Activated naive CD4-positive, alpha-beta T cell treated with anti-CD3 and anti-CD28 coated beads, Interleukin-2, amount 50 U/mL, for 24 hours (primary cell): ENCODE results near the gene EPN1.
A peak's percentile ranks its signal among the peaks of the same experiment; 100 is the strongest.

Experiments
- H3K27ac Mint-ChIP-seq: one replicate; pipeline ENCODE4 v1.8.0; 2021; ENCODE audit warnings: mild to moderate bottlenecking, mixed read lengths
- H3K27me3 Mint-ChIP-seq: one replicate; pipeline ENCODE4 v1.8.0; 2021; ENCODE audit warnings: mixed read lengths
- H3K36me3 Mint-ChIP-seq: one replicate; pipeline ENCODE4 v1.8.0; 2021; ENCODE audit warnings: mixed read lengths
- H3K4me1 Mint-ChIP-seq: one replicate; pipeline ENCODE4 v1.8.0; 2021; ENCODE audit warnings: mixed read lengths
- H3K4me3 Mint-ChIP-seq: one replicate; pipeline ENCODE4 v1.8.0; 2021; ENCODE audit warnings: mild to moderate bottlenecking, mixed read lengths
- H3K9me3 Mint-ChIP-seq: one replicate; pipeline ENCODE4 v1.8.0; 2021; ENCODE audit warnings: mixed read lengths

EPN1 gene

DNA sequence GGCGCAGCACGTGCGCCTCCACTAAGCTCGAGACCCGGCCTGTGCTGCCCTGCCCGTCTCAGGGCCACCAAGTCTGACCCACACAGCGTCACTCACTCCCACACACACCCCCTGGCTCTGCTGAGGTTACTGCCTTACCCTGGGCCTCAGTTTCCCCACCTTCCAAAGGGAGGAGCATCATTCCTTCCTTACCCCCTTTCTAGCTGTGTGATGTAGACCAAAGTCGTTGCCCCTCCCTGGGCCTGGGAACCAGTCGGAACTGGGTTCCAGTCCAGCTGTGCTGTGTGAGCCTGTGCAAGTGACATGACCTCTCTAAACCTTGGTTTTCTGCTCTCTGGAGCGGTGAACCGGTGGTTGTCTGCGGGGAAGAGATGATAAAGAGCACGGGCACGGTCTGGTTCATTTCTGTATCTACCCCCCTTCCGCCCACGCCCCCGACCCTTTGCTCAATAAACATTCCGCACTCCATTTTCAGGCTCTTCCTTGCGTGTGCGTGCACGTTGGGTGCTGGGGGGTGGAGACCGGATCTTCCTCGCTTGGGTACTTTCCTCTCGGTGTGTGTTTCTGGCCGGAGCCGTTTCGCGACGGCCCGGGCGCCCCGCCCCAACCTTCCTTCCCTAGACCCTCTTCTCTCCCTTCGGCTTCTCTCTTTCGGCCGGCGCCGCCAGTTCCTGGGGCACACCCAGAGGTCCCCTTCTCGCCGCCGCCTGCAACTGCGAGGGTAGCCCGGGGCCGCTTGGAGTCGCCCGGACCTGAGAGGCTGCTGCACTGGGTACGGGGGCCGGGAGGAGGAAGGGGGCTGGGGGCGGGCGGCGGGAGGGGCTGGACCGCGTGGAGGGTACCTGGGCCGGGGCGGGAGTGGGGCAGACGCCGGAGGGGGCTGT lies 31.8 kb upstream of the EPN1 start, which contains the start of gene ZNF581:
TSS of gene ZNF581 (plus strand) at position 647 of the 884 bp plus-strand sequence. CDS start 923 bp downstream, outside the sequence.
- no peaks in the 10 kb centered on the region for H3K9me3 Mint-ChIP-seq
- H3K4me1 Mint-ChIP-seq, result peaks cover 53% of the 10 kb centered on the region
- no peaks in the 10 kb centered on the region for H3K27me3 Mint-ChIP-seq
- H3K4me3 Mint-ChIP-seq, result peak within 1 kb of the TSS; percentile 97
- peaks cover 4% of the 10 kb centered on the region for H3K36me3 Mint-ChIP-seq
- H3K27ac Mint-ChIP-seq, result peak within 1 kb of the TSS; percentile 99

DNA sequence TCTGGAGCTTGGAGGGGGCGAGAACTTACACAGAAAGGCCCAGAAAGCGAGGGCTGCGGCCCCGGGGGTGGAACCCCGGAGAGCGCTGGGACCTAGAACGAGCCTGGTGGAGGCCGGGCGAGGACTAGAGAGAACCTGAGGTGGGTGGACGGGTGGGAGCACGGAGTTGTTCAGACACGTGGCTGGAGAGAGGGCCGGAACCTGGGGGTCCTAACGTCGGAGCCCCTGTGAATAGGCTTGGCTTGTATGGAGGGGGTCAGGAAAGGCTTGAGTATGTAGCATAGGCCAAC lies 31.2 kb upstream of the EPN1 start:
- H3K36me3 Mint-ChIP-seq, result peaks cover 4% of the 10 kb centered on the region
- no peaks in the 10 kb centered on the region for H3K9me3 Mint-ChIP-seq
- H3K4me3 Mint-ChIP-seq, result peak overlapping the region; percentile 97
- no peaks in the 10 kb centered on the region for H3K27me3 Mint-ChIP-seq
- H3K27ac Mint-ChIP-seq, result peak overlapping the region; percentile 98
- H3K4me1 Mint-ChIP-seq, result peaks cover 56% of the 10 kb centered on the region

DNA sequence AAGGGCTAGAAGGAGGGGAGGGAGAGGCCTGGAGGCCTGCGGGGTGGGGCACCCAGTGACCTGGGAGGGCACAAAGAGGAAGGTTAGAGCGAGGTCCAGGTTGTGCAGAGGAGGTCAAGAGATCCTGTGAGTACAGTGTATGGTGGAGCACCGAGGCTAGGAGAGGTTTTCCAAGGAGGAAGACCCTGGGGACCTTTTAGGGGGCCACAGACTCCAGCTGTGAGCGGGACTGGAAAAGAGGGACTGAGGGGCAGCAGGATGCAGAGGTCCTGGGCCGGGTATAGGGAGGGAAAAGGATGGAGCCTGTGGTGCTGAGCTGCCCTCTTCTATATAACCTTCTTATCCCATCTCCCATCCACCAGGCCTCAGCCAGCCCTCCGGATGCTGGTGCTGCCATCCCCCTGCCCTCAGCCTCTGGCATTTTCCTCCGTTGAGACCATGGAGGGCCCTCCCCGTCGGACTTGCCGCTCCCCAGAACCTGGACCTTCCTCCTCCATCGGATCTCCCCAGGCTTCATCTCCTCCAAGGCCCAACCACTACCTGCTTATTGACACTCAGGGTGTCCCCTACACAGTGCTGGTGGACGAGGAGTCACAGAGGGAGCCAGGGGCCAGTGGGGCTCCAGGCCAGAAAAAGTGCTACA lies 30.7 kb upstream of the EPN1 start:
- peaks cover 54% of the 10 kb centered on the region for H3K4me1 Mint-ChIP-seq
- H3K27ac Mint-ChIP-seq, result peak overlapping the region; percentile 98
- no peaks in the 10 kb centered on the region for H3K27me3 Mint-ChIP-seq
- peaks cover 1% of the 10 kb centered on the region for H3K36me3 Mint-ChIP-seq
- peak overlapping the region; percentile 97 for H3K4me3 Mint-ChIP-seq
- no peaks in the 10 kb centered on the region for H3K9me3 Mint-ChIP-seq

DNA sequence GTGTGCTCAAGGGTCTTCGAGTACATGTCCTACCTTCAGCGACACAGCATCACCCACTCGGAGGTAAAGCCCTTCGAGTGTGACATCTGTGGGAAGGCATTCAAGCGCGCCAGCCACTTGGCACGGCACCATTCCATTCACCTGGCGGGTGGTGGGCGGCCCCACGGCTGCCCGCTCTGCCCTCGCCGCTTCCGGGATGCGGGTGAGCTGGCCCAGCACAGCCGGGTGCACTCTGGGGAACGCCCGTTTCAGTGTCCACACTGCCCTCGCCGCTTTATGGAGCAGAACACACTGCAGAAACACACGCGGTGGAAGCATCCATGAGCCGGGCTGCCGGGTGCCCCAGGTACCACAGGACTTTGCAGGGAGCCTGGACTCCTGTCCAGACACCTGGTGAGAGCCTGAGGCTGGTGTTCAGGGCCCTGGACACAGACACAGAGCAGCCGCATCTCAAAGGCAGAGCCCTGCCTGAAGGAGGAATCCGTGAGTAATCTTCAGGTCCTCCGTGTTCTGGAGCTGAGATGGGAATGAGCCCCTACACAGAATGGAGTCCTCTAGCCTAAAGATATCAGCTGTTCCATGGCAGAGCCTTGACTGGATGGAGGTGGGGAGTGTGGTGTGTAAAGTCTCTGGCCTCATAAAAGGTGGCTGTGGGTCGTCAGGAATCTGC lies 30.0 kb upstream of the EPN1 start:
- Mint-ChIP-seq H3K36me3 (peaks cover 1% of the 10 kb centered on the region), H3K4me1 (peaks cover 60% of the 10 kb centered on the region), H3K27me3 (no peaks in the 10 kb centered on the region), H3K27ac (peak overlapping the region; percentile 65), H3K9me3 (no peaks in the 10 kb centered on the region), H3K4me3 (peak overlapping the region; percentile 97)

DNA sequence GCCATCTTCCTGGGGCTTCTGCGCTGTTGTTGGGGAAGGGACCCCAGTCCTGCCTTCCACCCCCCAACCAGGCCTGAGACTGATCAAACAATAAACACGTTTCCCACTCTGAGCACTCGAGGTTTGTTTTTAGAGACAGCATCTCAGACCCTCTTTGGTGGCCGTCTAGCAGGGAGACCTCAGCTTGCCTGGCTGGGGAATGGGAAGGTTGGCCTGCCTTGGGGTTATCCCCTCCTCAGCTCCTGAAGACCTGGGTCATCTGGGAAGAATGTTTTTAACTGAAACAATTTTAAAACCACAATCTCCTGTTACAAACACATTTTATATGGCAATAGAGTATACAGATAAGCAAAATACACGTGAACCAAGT lies 29.5 kb upstream of the EPN1 start:
- Mint-ChIP-seq H3K9me3 (no peaks in the 10 kb centered on the region), H3K4me3 (peak overlapping the region; percentile 78), H3K27me3 (no peaks in the 10 kb centered on the region), H3K4me1 (peaks cover 61% of the 10 kb centered on the region), H3K36me3 (peaks cover 1% of the 10 kb centered on the region), H3K27ac (peak overlapping the region; percentile 65)

DNA sequence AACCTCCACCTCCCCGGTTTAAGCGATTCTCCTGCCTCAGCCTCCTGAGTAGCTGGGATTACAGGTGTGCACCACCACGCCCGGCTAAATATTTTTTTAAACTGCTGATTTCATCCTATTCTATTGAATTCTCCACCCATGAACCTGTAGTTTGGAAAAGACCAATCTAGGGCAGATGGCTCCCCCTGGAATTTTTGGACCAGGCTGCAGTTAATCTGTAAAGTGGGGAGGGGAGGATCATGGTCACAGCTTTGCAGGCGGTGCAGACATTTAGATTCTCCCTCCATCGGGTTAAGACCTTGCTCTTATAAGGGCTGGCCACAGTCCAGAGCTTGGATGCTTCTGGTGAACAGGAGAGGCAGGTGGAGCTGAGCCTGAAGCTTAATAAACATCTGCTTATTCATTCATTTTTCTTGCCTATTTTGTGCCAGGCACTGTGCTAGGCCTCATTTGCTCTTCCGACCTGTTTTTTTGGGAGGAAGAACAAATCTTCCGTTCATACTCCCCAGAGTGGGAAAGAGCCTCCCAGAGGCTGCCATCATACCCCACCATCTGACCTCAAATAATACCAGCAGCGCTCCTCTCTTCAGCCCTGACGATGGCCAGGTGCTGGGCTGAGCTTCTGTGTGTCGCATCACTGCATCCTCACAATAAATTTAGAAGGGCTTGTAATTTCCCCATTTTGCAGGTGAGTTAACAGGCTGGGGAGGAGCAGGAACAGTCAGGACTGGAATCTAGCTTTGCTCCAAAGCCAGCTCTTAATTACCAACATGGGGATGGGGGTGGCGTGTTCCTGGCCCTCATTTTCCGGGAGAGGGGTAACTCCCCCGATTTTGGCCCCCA lies 27.9 kb upstream of the EPN1 start:
- H3K4me3 Mint-ChIP-seq, result peak overlapping the region; percentile 86
- no peaks in the 10 kb centered on the region for H3K27me3 Mint-ChIP-seq
- no peaks in the 10 kb centered on the region for H3K9me3 Mint-ChIP-seq
- H3K36me3 Mint-ChIP-seq, result peaks cover 1% of the 10 kb centered on the region
- H3K27ac Mint-ChIP-seq, result peak overlapping the region; percentile 65
- H3K4me1 Mint-ChIP-seq, result peaks cover 57% of the 10 kb centered on the region

DNA sequence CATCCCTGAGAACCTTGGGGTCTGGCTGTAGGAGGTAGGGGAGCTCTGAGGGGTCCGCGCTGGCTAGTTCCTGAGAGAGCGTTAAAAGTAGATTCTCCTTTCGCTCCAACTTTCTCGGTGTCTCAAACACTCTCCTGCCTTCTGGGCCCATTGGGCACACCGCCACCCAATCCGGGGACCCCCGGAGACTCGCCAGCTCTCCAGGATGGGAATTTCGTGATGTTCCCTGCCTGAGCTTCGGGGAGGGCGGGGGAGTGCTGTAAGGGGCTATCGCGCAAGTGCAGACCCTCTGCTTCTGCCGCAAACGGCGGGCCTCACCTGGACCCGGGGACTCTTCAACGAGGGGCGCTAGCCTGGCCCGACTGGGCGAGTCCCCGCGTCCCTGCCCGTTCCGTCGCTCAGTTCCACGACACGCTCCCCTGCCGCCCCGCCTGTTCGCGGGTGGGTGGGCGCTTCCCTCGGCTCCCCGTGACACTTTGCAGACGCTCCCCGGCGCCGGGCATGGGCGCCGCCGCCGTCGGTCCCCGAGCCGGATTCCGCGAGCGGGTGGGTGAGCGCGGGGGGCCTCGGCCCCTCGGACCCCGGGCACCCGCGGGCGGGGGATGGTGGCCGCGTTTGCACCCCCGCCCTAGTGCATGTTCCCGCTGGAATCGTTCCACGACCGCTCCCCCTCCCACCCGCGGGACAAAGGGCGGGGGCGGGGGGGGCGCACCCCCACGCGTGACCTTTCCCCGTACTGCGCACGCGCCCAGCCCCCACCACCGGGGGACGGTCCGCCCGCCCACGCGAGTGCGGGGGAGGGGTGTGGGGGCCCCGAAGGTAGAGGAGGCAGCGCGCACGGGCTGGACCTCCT lies 27.1 kb upstream of the EPN1 start, which contains the start of gene CCDC106:
TSS of gene CCDC106 (plus strand) at position 481 of the 853 bp plus-strand sequence. CDS start 835 bp downstream, outside the sequence.
- peaks cover 1% of the 10 kb centered on the region for H3K36me3 Mint-ChIP-seq
- peak within 1 kb of the TSS; percentile 76 for H3K27ac Mint-ChIP-seq
- no peaks in the 10 kb centered on the region for H3K9me3 Mint-ChIP-seq
- H3K27me3 Mint-ChIP-seq, result no peaks in the 10 kb centered on the region
- peaks cover 53% of the 10 kb centered on the region for H3K4me1 Mint-ChIP-seq
- H3K4me3 Mint-ChIP-seq, result peak within 1 kb of the TSS; percentile 86

DNA sequence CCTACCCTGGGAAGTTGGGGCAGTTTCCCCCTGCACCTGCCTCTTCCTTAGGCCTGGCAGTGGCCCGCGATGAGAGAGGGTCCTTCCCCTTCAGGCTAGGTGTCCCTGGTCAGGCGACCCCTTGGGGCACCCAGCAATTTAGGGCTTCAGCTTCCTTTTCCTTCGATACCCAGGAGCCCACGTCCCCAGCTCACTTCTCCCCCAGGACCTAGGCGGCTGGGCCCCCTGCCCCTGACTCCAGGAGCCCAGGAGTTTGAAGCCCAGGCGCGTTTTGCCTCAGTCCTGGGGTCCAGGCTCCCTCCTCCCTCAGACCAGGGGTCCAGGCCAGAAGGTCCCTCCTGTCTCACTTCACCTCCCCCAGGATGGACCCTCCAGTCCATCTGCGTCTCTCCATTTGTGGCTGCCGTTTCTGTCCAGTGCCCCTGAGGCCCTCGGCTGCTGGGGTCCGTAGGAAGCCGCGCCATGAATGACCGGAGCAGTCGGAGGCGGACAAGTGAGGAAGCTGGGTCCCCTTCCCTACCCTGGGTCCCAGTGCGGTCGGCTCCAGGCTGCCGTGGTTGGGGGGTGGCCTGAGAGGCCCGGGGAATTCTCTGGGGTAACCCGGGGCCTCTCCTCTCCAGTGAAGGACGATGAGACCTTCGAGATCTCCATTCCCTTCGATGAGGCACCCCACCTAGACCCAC lies 26.3 kb upstream of the EPN1 start:
- no peaks in the 10 kb centered on the region for H3K9me3 Mint-ChIP-seq
- peak overlapping the region; percentile 82 for H3K4me3 Mint-ChIP-seq
- peaks cover 47% of the 10 kb centered on the region for H3K4me1 Mint-ChIP-seq
- H3K27ac Mint-ChIP-seq, result peak overlapping the region; percentile 76
- H3K36me3 Mint-ChIP-seq, result peaks cover 1% of the 10 kb centered on the region
- no peaks in the 10 kb centered on the region for H3K27me3 Mint-ChIP-seq

DNA sequence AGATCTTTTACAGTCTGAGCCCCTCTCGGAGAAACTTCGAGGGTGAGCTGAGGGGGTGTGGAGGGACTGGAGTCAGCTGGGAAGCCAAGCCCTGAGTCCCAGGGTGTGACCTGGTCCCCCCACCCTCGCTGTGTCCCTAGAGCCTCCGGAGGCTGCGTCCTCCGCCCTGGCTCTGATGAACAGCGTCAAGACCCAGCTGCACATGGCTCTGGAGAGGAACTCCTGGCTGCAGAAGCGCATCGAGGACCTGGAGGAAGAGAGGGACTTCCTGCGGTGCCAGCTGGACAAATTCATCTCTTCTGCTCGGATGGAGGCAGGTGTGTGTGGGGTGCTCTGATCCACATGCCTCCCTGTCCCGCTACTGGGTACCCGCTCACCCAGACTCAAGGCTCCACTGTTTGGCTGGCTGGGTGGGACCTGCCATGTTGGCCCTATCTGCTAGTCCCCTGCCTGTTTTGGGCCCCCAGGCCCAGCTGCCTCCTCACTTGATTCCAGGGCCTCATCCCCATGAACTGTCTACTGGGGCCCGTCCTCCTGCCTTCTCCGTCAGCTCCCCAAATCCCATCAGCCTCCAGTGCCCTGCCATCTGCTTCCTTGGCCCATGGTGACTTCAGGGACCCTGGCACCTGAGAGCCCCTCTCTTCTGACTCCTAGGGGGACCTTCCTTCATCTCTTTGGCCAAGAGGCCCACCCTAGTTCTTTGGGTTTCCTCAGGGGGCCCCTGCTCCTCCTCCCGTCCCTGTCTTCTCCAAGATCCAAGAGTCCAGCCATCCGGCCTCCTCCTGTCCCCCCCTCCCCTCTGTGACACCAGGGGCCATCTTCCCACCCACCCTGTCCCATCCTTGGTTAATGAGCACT lies 25.5 kb upstream of the EPN1 start:
- Mint-ChIP-seq H3K4me1 (peaks cover 41% of the 10 kb centered on the region), H3K27ac (peak overlapping the region; percentile 88), H3K4me3 (peak overlapping the region; percentile 82), H3K9me3 (no peaks in the 10 kb centered on the region), H3K27me3 (no peaks in the 10 kb centered on the region), H3K36me3 (no peaks in the 10 kb centered on the region)

DNA sequence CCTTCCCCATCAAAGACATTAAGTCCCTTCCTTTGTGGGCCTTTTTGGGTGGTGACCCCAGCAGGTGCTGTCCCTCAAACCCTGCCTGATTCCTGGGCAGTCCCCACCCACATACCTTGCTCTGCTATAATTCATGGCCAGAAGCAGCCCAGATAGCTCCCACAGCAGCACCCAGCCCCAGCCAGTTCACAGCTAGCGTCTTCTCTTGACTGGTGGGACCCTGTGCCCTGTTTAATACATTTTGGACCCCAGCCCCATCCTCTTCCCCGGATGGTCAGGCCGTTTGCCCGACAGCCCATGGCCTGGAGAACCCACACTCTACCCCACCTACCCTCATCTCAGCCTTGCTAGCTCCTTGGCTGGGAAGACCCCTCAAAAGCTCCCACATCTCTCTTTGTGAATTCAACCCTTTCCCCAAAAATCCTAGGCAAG lies 24.9 kb upstream of the EPN1 start:
- Mint-ChIP-seq H3K4me3 (peak overlapping the region; percentile 54), H3K36me3 (no peaks in the 10 kb centered on the region), H3K9me3 (no peaks in the 10 kb centered on the region), H3K4me1 (peaks cover 38% of the 10 kb centered on the region), H3K27me3 (no peaks in the 10 kb centered on the region), H3K27ac (peak overlapping the region; percentile 79)

DNA sequence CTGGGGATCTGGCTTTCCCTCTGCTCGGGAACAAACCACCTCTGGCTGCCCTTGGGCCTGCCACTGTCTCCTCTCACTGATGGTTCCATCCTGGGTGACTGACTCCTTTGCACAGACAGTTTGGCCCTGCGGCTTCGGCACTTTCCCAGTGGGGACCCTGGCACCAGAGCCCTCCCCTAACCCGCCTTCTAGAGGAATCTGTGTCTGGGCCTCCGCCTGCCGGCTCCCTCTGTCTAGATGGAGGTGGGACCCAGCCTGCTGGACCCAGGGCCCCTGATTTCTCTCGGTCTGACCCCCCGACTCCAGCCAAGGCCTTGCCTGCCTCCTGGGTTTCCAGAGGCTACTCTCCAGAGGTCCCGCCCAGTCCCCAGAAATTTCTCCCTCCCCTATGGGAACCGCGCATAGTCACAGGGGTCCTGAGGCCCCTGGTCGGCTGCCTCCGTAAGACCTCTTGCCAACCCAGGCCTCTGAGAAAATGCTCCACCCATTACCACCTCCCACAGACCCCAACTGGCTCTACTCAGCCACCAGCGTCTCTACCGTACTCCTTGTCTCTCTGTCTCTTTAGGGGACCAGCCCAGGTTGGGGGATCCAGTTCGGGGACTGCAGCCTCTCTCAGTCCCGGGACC lies 24.3 kb upstream of the EPN1 start:
- Mint-ChIP-seq H3K27ac (peak overlapping the region; percentile 77), H3K36me3 (peaks cover under 1% of the 10 kb centered on the region), H3K27me3 (no peaks in the 10 kb centered on the region), H3K9me3 (no peaks in the 10 kb centered on the region), H3K4me1 (peaks cover 32% of the 10 kb centered on the region), H3K4me3 (peak overlapping the region; percentile 54)

DNA sequence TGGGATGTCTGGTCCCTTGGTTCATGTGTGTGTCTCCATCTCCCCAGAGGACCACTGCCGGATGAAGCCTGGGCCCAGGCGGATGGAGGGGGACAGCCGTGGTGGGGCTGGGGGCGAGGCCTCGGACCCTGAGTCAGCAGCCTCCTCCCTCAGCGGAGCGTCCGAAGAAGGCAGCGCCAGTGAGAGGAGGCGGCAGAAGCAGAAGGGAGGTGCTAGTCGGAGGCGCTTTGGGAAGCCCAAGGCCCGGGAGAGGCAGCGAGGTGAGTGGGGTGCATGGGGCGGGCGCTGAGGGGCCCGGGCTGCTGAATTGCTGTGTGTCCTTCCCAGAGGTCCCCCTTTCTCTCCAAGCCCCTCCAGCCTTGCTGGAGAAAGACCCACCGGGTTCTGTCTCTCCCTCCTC lies 23.8 kb upstream of the EPN1 start:
- H3K4me1 Mint-ChIP-seq, result peaks cover 38% of the 10 kb centered on the region
- peaks cover 5% of the 10 kb centered on the region for H3K36me3 Mint-ChIP-seq
- no peak overlapping the region for H3K4me3 Mint-ChIP-seq

More for the DNA sequence above, 23.8 kb upstream of the EPN1 start:
- Mint-ChIP-seq H3K9me3 (no peaks in the 10 kb centered on the region), H3K27me3 (no peaks in the 10 kb centered on the region), H3K27ac (no peak overlapping the region)
